ENCODE data around the gene RRM2. TPM values are rescaled to one million over a fixed set of nuclear protein-coding genes. Genes with fewer than 3 reads are reported as not detected.

RRM2 gene
- total and polyA plus RNA-seq, 5 donors from 2014 or later, result 7.9 to 25.8 (median 9.3) TPM

GRCh38 chr2:10084223-10084865, 38.2 kb upstream of the RRM2 start:
- no peak overlapping the region for H3K4me3 Mint-ChIP-seq
- peaks cover 68% of the 10 kb centered on the region for H3K27me3 Mint-ChIP-seq
- DNase-seq, result no peak
- no peaks in the 10 kb centered on the region for H3K36me3 ChIP-seq (ENCODE audit: control insufficient read depth, insufficient read depth, low read length)
- ATAC-seq (ENCODE audit: low read depth in 2 of 2), result no peak
- H3K9me3 ChIP-seq (ENCODE audit: control insufficient read depth in 2 of 2, low read length in 2 of 2), result no peaks in the 10 kb centered on the region
- no peaks in the 10 kb centered on the region for H3K36me3 Mint-ChIP-seq
- no peak overlapping the region for H3K27ac Mint-ChIP-seq
- H3K9me3 Mint-ChIP-seq, result peaks cover 0 to 1% (median 0%) of the 10 kb centered on the region in 7 donors
- H3K27ac ChIP-seq (ENCODE audit: insufficient read depth, low read length, poor library complexity, severe bottlenecking), result no peak overlapping the region
- peaks cover 3 to 12% (median 8%) of the 10 kb centered on the region in 4 donors for H3K4me1 Mint-ChIP-seq
- H3K27me3 ChIP-seq (ENCODE audit: control insufficient read depth, insufficient read depth, low read length), result peaks cover 27% of the 10 kb centered on the region
- H3K4me3 ChIP-seq (ENCODE audit: low read depth, low read length), result no peak overlapping the region
- peaks cover 19% of the 10 kb centered on the region for H3K4me1 ChIP-seq (ENCODE audit: control insufficient read depth, insufficient read depth, low read length, poor library complexity, severe bottlenecking)

GRCh38 chr2:10085043-10085667, 37.4 kb upstream of the RRM2 start:
- Histone ChIP-seq H3K27ac (ENCODE audit: insufficient read depth, low read length, poor library complexity, severe bottlenecking) (no peak overlapping the region), H3K4me3 (ENCODE audit: low read depth, low read length) (no peak overlapping the region), H3K4me1 (ENCODE audit: control insufficient read depth, insufficient read depth, low read length, poor library complexity, severe bottlenecking) (peaks cover 14% of the 10 kb centered on the region), H3K9me3 (ENCODE audit: control insufficient read depth in 2 of 2, low read length in 2 of 2) (no peaks in the 10 kb centered on the region), H3K27me3 (ENCODE audit: control insufficient read depth, insufficient read depth, low read length) (peaks cover 35% of the 10 kb centered on the region), H3K36me3 (ENCODE audit: control insufficient read depth, insufficient read depth, low read length) (no peaks in the 10 kb centered on the region)
- no peak overlapping the region for H3K27ac Mint-ChIP-seq
- no peaks in the 10 kb centered on the region for H3K36me3 Mint-ChIP-seq
- H3K27me3 Mint-ChIP-seq, result peaks cover 76% of the 10 kb centered on the region
- peaks cover 0 to 1% (median 0%) of the 10 kb centered on the region in 7 donors for H3K9me3 Mint-ChIP-seq
- H3K4me3 Mint-ChIP-seq, result no peak overlapping the region
- peaks cover 3 to 11% (median 8%) of the 10 kb centered on the region in 4 donors for H3K4me1 Mint-ChIP-seq
- DNase-seq (no peak), ATAC-seq (ENCODE audit: low read depth in 2 of 2) (no peak)

GRCh38 chr2:10085668-10086059, 36.9 kb upstream of the RRM2 start:
- H3K27me3 Mint-ChIP-seq, result peaks cover 81% of the 10 kb centered on the region
- peaks cover 0 to 1% (median 0%) of the 10 kb centered on the region in 7 donors for H3K9me3 Mint-ChIP-seq
- H3K36me3 Mint-ChIP-seq, result no peaks in the 10 kb centered on the region
- H3K36me3 ChIP-seq (ENCODE audit: control insufficient read depth, insufficient read depth, low read length), result no peaks in the 10 kb centered on the region
- ATAC-seq (ENCODE audit: low read depth in 2 of 2), result no peak
- peaks cover 10% of the 10 kb centered on the region for H3K4me1 ChIP-seq (ENCODE audit: control insufficient read depth, insufficient read depth, low read length, poor library complexity, severe bottlenecking)
- no peak overlapping the region for H3K4me3 Mint-ChIP-seq
- peaks cover 3 to 11% (median 9%) of the 10 kb centered on the region in 4 donors for H3K4me1 Mint-ChIP-seq
- no peaks in the 10 kb centered on the region for H3K9me3 ChIP-seq (ENCODE audit: control insufficient read depth in 2 of 2, low read length in 2 of 2)
- no peak overlapping the region for H3K27ac ChIP-seq (ENCODE audit: insufficient read depth, low read length, poor library complexity, severe bottlenecking)
- H3K27ac Mint-ChIP-seq, result no peak overlapping the region
- no peak overlapping the region for H3K4me3 ChIP-seq (ENCODE audit: low read depth, low read length)
- peaks cover 39% of the 10 kb centered on the region for H3K27me3 ChIP-seq (ENCODE audit: control insufficient read depth, insufficient read depth, low read length)
- no peak for DNase-seq

DNA sequence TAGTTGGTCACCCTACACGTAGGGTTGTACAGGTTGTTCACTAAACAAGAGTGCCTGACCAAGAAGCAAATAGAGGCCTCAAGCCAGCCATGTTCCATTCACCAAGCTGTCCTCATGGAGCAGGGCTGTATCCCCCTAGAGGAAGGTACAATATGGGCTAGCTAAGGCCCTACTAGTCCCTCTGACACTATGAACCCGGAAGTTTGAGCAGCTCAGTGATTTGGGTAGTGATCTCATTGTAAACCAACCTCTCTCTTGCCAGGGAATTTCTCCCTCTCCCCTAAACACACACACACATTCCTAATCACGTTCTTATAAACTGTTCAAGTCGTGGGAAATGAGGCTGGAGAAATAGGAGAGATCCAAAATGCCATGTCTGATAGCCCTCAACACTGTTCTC, 35.6 kb upstream of the RRM2 start:
- Histone ChIP-seq H3K36me3 (ENCODE audit: control insufficient read depth, insufficient read depth, low read length) (no peaks in the 10 kb centered on the region), H3K27ac (ENCODE audit: insufficient read depth, low read length, poor library complexity, severe bottlenecking) (no peak overlapping the region), H3K9me3 (ENCODE audit: control insufficient read depth in 2 of 2, low read length in 2 of 2) (no peaks in the 10 kb centered on the region), H3K27me3 (ENCODE audit: control insufficient read depth, insufficient read depth, low read length) (peaks cover 38% of the 10 kb centered on the region), H3K4me1 (ENCODE audit: control insufficient read depth, insufficient read depth, low read length, poor library complexity, severe bottlenecking) (peaks cover 5% of the 10 kb centered on the region), H3K4me3 (ENCODE audit: low read depth, low read length) (no peak overlapping the region)
- ATAC-seq (ENCODE audit: low read depth in 2 of 2) (no peak), DNase-seq (no peak)
- Mint-ChIP-seq H3K4me1 (peaks cover 0 to 7% (median 4%) of the 10 kb centered on the region in 4 donors), H3K36me3 (no peaks in the 10 kb centered on the region), H3K27ac (peak overlapping the region in 1 of 3 donors; percentile 20), H3K9me3 (peaks cover 0 to 2% (median 0%) of the 10 kb centered on the region in 7 donors), H3K4me3 (no peak overlapping the region), H3K27me3 (peaks cover 77% of the 10 kb centered on the region)

DNA sequence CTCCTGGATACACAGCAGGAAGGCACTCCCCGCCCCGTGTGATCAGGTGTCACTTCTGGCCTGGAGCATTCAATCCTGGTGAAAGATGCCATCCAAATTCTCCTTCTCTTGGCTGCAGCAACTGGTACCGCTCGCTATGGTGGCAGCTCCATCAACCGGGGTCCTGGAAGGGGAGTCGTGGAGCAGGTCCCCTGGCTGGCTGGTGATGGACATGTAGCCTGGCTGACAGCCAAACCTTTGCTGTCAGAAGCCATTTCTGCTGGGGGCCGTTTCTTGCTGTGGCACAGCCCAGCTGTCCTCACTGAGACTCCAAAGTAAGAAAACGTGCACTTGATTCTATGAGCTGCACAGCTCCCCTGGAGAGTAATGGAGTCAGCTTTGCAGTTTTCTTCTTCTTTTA, 35.2 kb upstream of the RRM2 start:
- peaks cover 80% of the 10 kb centered on the region for H3K27me3 Mint-ChIP-seq
- H3K27ac Mint-ChIP-seq, result no peak overlapping the region
- no peak for DNase-seq
- ATAC-seq (ENCODE audit: low read depth in 2 of 2), result no peak
- no peak overlapping the region for H3K4me3 ChIP-seq (ENCODE audit: low read depth, low read length)
- no peaks in the 10 kb centered on the region for H3K9me3 ChIP-seq (ENCODE audit: control insufficient read depth in 2 of 2, low read length in 2 of 2)
- no peak overlapping the region for H3K27ac ChIP-seq (ENCODE audit: insufficient read depth, low read length, poor library complexity, severe bottlenecking)
- peaks cover 40% of the 10 kb centered on the region for H3K27me3 ChIP-seq (ENCODE audit: control insufficient read depth, insufficient read depth, low read length)
- no peaks in the 10 kb centered on the region for H3K36me3 Mint-ChIP-seq
- peaks cover 0 to 5% (median 0%) of the 10 kb centered on the region in 7 donors for H3K9me3 Mint-ChIP-seq
- H3K36me3 ChIP-seq (ENCODE audit: control insufficient read depth, insufficient read depth, low read length), result no peaks in the 10 kb centered on the region
- peaks cover 5% of the 10 kb centered on the region for H3K4me1 ChIP-seq (ENCODE audit: control insufficient read depth, insufficient read depth, low read length, poor library complexity, severe bottlenecking)
- peaks cover 0 to 7% (median 4%) of the 10 kb centered on the region in 4 donors for H3K4me1 Mint-ChIP-seq
- no peak overlapping the region for H3K4me3 Mint-ChIP-seq

- Histone ChIP-seq H3K36me3 (ENCODE audit: control insufficient read depth, insufficient read depth, low read length) (no peaks in the 10 kb centered on the region), H3K4me3 (ENCODE audit: low read depth, low read length) (no peak overlapping the region), H3K27ac (ENCODE audit: insufficient read depth, low read length, poor library complexity, severe bottlenecking) (no peak overlapping the region), H3K27me3 (ENCODE audit: control insufficient read depth, insufficient read depth, low read length) (peaks cover 37% of the 10 kb centered on the region), H3K9me3 (ENCODE audit: control insufficient read depth in 2 of 2, low read length in 2 of 2) (peaks cover 0 to 2% of the 10 kb centered on the region in 2 experiments), H3K4me1 (ENCODE audit: control insufficient read depth, insufficient read depth, low read length, poor library complexity, severe bottlenecking) (peaks cover 5% of the 10 kb centered on the region)
- Mint-ChIP-seq H3K36me3 (peaks cover 3% of the 10 kb centered on the region), H3K4me1 (peaks cover 0 to 7% (median 0%) of the 10 kb centered on the region in 4 donors), H3K27ac (no peak overlapping the region), H3K27me3 (peaks cover 70% of the 10 kb centered on the region), H3K4me3 (no peak overlapping the region), H3K9me3 (peaks cover 0 to 8% (median 0%) of the 10 kb centered on the region in 7 donors)
- DNase-seq, result no peak
- ATAC-seq (ENCODE audit: low read depth in 2 of 2), result no peak
Measured at GRCh38 chr2:10089565-10090190, 32.9 kb upstream of the RRM2 start.

DNA sequence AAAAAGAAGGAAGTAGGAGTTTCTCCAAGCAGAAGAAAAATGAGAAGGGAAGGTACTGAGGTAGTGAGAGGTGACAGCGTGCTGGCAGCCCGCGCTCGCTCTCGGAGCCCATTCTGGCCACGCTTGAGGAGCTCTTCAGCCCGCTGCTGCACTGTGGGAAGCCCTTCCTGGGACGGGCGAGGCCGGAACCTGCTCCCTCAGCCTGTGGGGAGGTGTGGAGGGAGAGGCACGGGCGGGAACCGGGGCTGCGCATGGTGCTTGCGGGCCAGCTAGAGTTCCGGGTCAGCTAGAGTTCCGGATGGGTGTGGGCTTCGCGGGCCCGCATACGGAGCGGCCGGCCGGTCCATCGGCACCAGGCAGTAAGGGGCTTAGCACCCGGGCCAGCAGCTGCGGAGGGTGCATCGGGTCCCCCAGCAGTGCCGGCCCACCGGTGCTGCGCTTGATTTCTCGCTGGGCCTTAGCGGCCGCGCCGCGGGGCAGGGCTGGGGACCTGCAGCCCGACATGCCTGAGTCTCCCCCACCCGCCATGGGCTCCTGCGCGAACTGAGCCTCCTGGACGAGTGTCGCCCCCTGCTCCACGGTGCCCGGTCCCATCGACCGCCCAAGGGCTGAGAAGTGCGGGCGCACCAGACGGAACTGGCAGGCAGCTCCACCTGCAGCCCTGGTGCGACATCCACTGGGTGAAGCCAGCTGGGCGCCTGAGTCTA, 31.2 kb upstream of the RRM2 start:
- H3K27ac Mint-ChIP-seq, result no peak overlapping the region
- H3K4me3 Mint-ChIP-seq, result peak overlapping the region in 3 of 4 donors; percentile 72 to 82 (median 72)
- DNase-seq (peak in 1 of 3 donors; percentile 56), ATAC-seq (ENCODE audit: low read depth in 2 of 2) (peak in 1 of 2 donors; percentile 45)
- H3K9me3 ChIP-seq (ENCODE audit: control insufficient read depth in 2 of 2, low read length in 2 of 2), result peaks cover 0 to 2% of the 10 kb centered on the region in 2 experiments
- peaks cover 0 to 7% (median 0%) of the 10 kb centered on the region in 4 donors for H3K4me1 Mint-ChIP-seq
- H3K27ac ChIP-seq (ENCODE audit: insufficient read depth, low read length, poor library complexity, severe bottlenecking), result no peak overlapping the region
- no peak overlapping the region for H3K4me3 ChIP-seq (ENCODE audit: low read depth, low read length)
- H3K36me3 ChIP-seq (ENCODE audit: control insufficient read depth, insufficient read depth, low read length), result no peaks in the 10 kb centered on the region
- H3K4me1 ChIP-seq (ENCODE audit: control insufficient read depth, insufficient read depth, low read length, poor library complexity, severe bottlenecking), result peaks cover 5% of the 10 kb centered on the region
- peaks cover 3% of the 10 kb centered on the region for H3K36me3 Mint-ChIP-seq
- H3K27me3 ChIP-seq (ENCODE audit: control insufficient read depth, insufficient read depth, low read length), result peaks cover 31% of the 10 kb centered on the region
- peaks cover 73% of the 10 kb centered on the region for H3K27me3 Mint-ChIP-seq
- peaks cover 0 to 8% (median 0%) of the 10 kb centered on the region in 7 donors for H3K9me3 Mint-ChIP-seq

All from CD4-positive, CD25-positive, alpha-beta regulatory T cell (primary cell).